OCI-LY7 (cell line): ENCODE data around the gene ID3. TPM values are rescaled to one million over a fixed set of nuclear protein-coding genes. Genes with fewer than 3 reads are reported as not detected.
A peak's percentile ranks its signal among the peaks of the same experiment; 100 is the strongest.

Experiments used
- BruUV-seq: library from RNA; stranded (reverse); fragments of 400-500 nt; replicated peaks from 2 replicates; lab custom pipeline; 2021; lab: Mats Ljungman, UMichigan
- CTCF ChIA-PET: fragments of 300-600 bp; sonication (Branson Sonifier 250); formaldehyde crosslinking; loops from one replicate; lab custom pipeline; 2022; ENCODE audit warnings: antibody characterized with exemption; ENCODE audit not compliant: unreplicated experiment; lab: Charles Lee
- POLR2A ChIA-PET: fragments of 300-600 bp; sonication (Branson Sonifier 250); formaldehyde crosslinking; loops from one replicate; lab custom pipeline; 2022; ENCODE audit warnings: antibody characterized with exemption; lab: Charles Lee
- DNase-seq: peaks from one replicate; pipeline ENCODE4 v3.0.0-alpha.2; 2015; ENCODE audit warnings: low spot score
- H2AFZ ChIP-seq: fragments of 200-600 bp; sonication (generic), shearing (Covaris generic); 2 replicates; pipeline ENCODE4 v1.6.1; 2014; ENCODE audit warnings: mild to moderate bottlenecking, antibody characterized with exemption, low read length, moderate library complexity
- H3K27ac ChIP-seq: fragments of 200-600 bp; sonication (generic); 2 replicates; pipeline ENCODE4 v1.5.1; 2014; ENCODE audit warnings: mixed run types, low read depth, mild to moderate bottlenecking, moderate library complexity, low read length, inconsistent platforms; ENCODE audit not compliant: poor library complexity, severe bottlenecking
- H3K36me3 ChIP-seq: fragments of 200-600 bp; sonication (generic); 2 replicates; pipeline ENCODE4 v1.6.1; 2014; ENCODE audit warnings: mild to moderate bottlenecking, antibody characterized with exemption, low read length, moderate library complexity, mixed read lengths; ENCODE audit not compliant: insufficient read depth
- H3K4me1 ChIP-seq: fragments of 200-600 bp; sonication (generic); 2 replicates; pipeline ENCODE4 v1.5.1; 2014; ENCODE audit warnings: mild to moderate bottlenecking, low read length; ENCODE audit not compliant: insufficient read depth, poor library complexity, severe bottlenecking
- H3K4me2 ChIP-seq: fragments of 200-600 bp; sonication (generic); 2 replicates; pipeline ENCODE4 v1.6.1; 2014; ENCODE audit warnings: mild to moderate bottlenecking, low read length
- H3K4me3 ChIP-seq: fragments of 200-600 bp; sonication (generic); 2 replicates; pipeline ENCODE4 v1.5.1; 2014; ENCODE audit warnings: mild to moderate bottlenecking, low read depth, low read length; ENCODE audit not compliant: poor library complexity, severe bottlenecking
- H3K79me2 ChIP-seq: fragments of 200-600 bp; sonication (generic); 2 replicates; pipeline ENCODE4 v1.6.1; 2016; ENCODE audit warnings: low read depth, mild to moderate bottlenecking, low read length, moderate library complexity, mixed read lengths; ENCODE audit not compliant: insufficient read depth
- H3K9me2 ChIP-seq: fragments of 200-600 bp; sonication (generic); 2 replicates; pipeline ENCODE4 v1.6.1; 2016; ENCODE audit warnings: mild to moderate bottlenecking, low read length, mixed read lengths; ENCODE audit not compliant: insufficient read depth
- H3K9me3 ChIP-seq: fragments of 200-600 bp; sonication (generic); 2 replicates; pipeline ENCODE4 v1.6.1; 2014; ENCODE audit warnings: mild to moderate bottlenecking, mixed run types, low read length, mixed read lengths
- H4K20me1 ChIP-seq: fragments of 200-600 bp; sonication (generic); 2 replicates; pipeline ENCODE4 v1.6.1; 2014; ENCODE audit warnings: mild to moderate bottlenecking, antibody characterized with exemption, low read length, moderate library complexity, mixed read lengths; ENCODE audit not compliant: insufficient read depth
- EZH2phosphoT487 ChIP-seq: fragments of 200-600 bp; sonication (generic); IDR thresholded peaks from 2 replicates; pipeline ENCODE4 v1.6.1; 2018; ENCODE audit warnings: low read depth, borderline replicate concordance, mild to moderate bottlenecking, mixed run types, antibody characterized with exemption, low read length, moderate library complexity, mixed read lengths
- intact Hi-C: fragments of 100-400 bp; cut with micrococcal nuclease; formaldehyde crosslinking; loops from one replicate; pipeline ENCODE4 v1.10.0; 2022; ENCODE audit not compliant: unreplicated experiment
- total RNA-seq, 2 experiments: library from RNA; depleted of rRNA in 1 of 2; stranded (reverse); fragments of >200 nt in 1 of 2; shearing (Covaris generic) in 1 of 2; gene quantifications; 2 replicates each; pipeline ENCODE4 v1.2.3, GENCODE V29; 2014 to 2022
- TF ChIP-seq, protein P1 (sequence below): fragments of 200-600 bp; sonication (generic); conservative IDR thresholded peaks from 2 replicates; pipeline ENCODE4 v1.5.1; 2014; ENCODE audit warnings: mild to moderate bottlenecking, antibody characterized with exemption, low read length, moderate library complexity, mixed read lengths

ID3 gene
- total RNA-seq, 2 experiments from 2014 or later = 629 to 1,658 TPM

DNA sequence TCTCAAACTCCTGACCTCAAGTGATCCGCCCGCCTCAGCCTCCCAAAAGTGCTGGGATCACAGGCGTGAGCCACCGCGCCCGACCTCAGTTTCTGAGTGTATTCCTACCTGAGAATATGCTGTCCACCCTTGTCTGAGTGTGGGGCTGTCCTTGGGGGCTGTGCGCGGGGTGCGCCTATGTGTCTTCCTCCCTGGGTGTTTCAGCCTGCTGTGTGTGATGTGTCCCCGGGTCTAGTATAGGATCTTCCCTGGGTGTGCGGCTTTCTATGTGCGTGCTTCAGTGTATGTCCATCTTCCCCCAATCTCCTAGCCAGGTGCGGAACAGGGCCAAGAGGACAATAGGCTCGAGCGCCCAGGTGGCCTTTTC is 8.3 kb upstream of the ID3 start:
- H3K27ac ChIP-seq = no peak overlapping the region

DNA sequence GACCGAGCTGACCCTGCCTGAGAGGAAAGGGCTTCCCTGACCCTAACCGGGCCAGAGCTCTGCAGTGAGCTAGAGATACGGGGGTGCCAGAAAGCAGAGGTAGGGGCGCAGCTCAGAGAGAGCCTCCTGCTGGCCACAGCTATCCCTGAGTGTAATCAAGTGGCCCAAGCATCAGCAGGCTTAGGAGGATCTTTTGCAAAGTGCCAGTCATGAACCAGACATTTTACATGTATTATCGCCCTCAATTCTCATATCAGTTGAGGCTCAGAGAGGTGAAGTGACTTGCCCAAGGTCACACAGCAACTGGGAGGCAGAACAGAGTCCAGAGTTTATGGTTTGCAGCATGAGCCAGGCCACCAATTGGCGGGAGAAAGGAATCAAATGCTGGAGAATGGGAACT is 7.0 kb upstream of the ID3 start:
- POLR2A ChIA-PET = interaction anchor here (1.1 kb wide), 1 partner anchor 26 kb away, joined by 5 read pairs; no protein-coding TSS in a partner anchor
- Histone ChIP-seq H3K4me2 (no peak overlapping the region), H4K20me1 (no peaks in the 10 kb centered on the region), H3K9me2 (no peaks in the 10 kb centered on the region), H3K4me3 (no peak overlapping the region), H3K4me1 (peaks cover 82% of the 10 kb centered on the region), H3K27ac (peak overlapping the region; percentile 9), H2AFZ (peak overlapping the region; percentile 26; the same call in 1 of the 2 replicates), H3K79me2 (peaks cover 6% of the 10 kb centered on the region; the same call in 1 of the 2 replicates), H3K9me3 (no peaks in the 10 kb centered on the region), H3K36me3 (no peaks in the 10 kb centered on the region)
- no peak for TF ChIP-seq EZH2phosphoT487
- TF ChIP-seq, protein P1, sequence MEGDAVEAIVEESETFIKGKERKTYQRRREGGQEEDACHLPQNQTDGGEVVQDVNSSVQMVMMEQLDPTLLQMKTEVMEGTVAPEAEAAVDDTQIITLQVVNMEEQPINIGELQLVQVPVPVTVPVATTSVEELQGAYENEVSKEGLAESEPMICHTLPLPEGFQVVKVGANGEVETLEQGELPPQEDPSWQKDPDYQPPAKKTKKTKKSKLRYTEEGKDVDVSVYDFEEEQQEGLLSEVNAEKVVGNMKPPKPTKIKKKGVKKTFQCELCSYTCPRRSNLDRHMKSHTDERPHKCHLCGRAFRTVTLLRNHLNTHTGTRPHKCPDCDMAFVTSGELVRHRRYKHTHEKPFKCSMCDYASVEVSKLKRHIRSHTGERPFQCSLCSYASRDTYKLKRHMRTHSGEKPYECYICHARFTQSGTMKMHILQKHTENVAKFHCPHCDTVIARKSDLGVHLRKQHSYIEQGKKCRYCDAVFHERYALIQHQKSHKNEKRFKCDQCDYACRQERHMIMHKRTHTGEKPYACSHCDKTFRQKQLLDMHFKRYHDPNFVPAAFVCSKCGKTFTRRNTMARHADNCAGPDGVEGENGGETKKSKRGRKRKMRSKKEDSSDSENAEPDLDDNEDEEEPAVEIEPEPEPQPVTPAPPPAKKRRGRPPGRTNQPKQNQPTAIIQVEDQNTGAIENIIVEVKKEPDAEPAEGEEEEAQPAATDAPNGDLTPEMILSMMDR = peak; percentile 73
- DNase-seq = no peak
- intact Hi-C loops = no loop called here
- CTCF ChIA-PET = interaction anchor here (0.6 kb wide), 1 partner anchor 9 kb away, joined by 3 read pairs; no protein-coding TSS in a partner anchor
- no TSS peak for BruUV-seq

More for the DNA sequence above, 8.3 kb upstream of the ID3 start:
- ChIA-PET POLR2A (interaction anchor here (0.6 to 12.1 kb wide), 4 partner anchors 9 to 33 kb away, joined by 3 to 259 read pairs (median 4); partner anchors contain the start of gene ID3), CTCF (no interaction called here)
- H3K79me2 ChIP-seq = peaks cover 8% of the 10 kb centered on the region; the same call in 1 of the 2 replicates
- H3K9me2 ChIP-seq = no peaks in the 10 kb centered on the region
- no peaks in the 10 kb centered on the region for H4K20me1 ChIP-seq
- no peaks in the 10 kb centered on the region for H3K36me3 ChIP-seq
- no peak for DNase-seq
- H3K9me3 ChIP-seq = no peaks in the 10 kb centered on the region
- no peak overlapping the region for H3K4me3 ChIP-seq
- BruUV-seq = no TSS peak
- TF ChIP-seq, protein P1 = no peak
- no peak for TF ChIP-seq EZH2phosphoT487
- H2AFZ ChIP-seq = no peak overlapping the region
- H3K4me1 ChIP-seq = peaks cover 80% of the 10 kb centered on the region
- intact Hi-C loops = no loop called here
- H3K4me2 ChIP-seq = peak overlapping the region; percentile 59; the same call in 1 of the 2 replicates

DNA sequence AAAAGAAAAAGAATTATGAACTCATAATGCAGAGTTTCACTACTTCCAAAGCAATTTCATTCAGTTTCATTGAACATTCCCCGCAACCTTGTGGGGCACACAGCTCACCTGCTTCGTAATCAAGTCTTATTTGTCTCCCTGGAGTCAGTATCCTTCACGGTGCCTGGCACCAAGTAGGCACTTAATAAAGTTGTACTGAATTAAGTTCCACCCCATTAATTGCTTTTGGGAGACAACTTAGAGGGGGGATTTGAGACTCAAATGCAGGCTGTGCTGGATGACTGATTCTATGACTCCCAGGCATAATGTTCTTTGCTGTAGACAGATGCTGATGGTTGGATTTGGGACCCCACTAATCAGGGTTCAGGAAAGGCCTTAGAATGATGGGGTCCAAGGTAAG is 6.5 kb upstream of the ID3 start:
- H3K79me2 ChIP-seq = peaks cover 11% of the 10 kb centered on the region; the same call in 1 of the 2 replicates
- BruUV-seq = no TSS peak
- TF ChIP-seq EZH2phosphoT487 = no peak
- TF ChIP-seq, protein P1 = no peak
- H3K9me3 ChIP-seq = no peaks in the 10 kb centered on the region
- no peaks in the 10 kb centered on the region for H3K9me2 ChIP-seq
- H4K20me1 ChIP-seq = no peaks in the 10 kb centered on the region
- intact Hi-C loops = no loop called here
- no peak for DNase-seq
- H3K27ac ChIP-seq = peak overlapping the region; percentile 9
- H3K4me1 ChIP-seq = peaks cover 83% of the 10 kb centered on the region
- H2AFZ ChIP-seq = peak overlapping the region; percentile 26; the same call in 1 of the 2 replicates
- no peaks in the 10 kb centered on the region for H3K36me3 ChIP-seq
- ChIA-PET POLR2A (interaction anchor here (1.0 kb wide), 1 partner anchor 62 kb away, joined by 3 read pairs; no protein-coding TSS in a partner anchor), CTCF (interaction anchor here (0.6 kb wide), 1 partner anchor 10 kb away, joined by 3 read pairs; no protein-coding TSS in a partner anchor)
- no peak overlapping the region for H3K4me3 ChIP-seq
- H3K4me2 ChIP-seq = no peak overlapping the region
